Stomach (tissue), 9 donors: Measurements from ENCODE around the gene USP35. TPM values are rescaled to one million over a fixed set of nuclear protein-coding genes. Genes with fewer than 3 reads are reported as not detected.

Experiments used
- DNase-seq, 2 donors: peaks; one replicate each; pipeline versions ENCODE4 v3.0.0 to v3.0.0-alpha.2; 2013 to 2019
- H3K27ac ChIP-seq, 5 donors: fragments of 200-600 bp in 4 of 5; sonication (generic) in 4 of 5; one replicate each; pipeline ENCODE4 v1.5.1; 2013 to 2019; ENCODE audit warnings: mild to moderate bottlenecking in 1 of 5, moderate library complexity in 1 of 5
- H3K27me3 ChIP-seq, 3 donors: fragments of 200-600 bp; sonication (generic); one replicate each; pipeline ENCODE4 v1.5.1; 2017 to 2019; ENCODE audit warnings: mixed run types in 1 of 3
- H3K36me3 ChIP-seq, 4 donors: fragments of 200-600 bp; sonication (generic); 1 replicate in 3 of 4; 2 replicates in 1 of 4; pipeline ENCODE4 v1.5.1; 2016 to 2019
- H3K4me1 ChIP-seq, 4 donors: fragments of 200-600 bp; sonication (generic); one replicate each; pipeline ENCODE4 v1.5.1; 2016 to 2019
- H3K4me3 ChIP-seq, 4 donors: fragments of 200-600 bp; sonication (generic) in 3 of 4; one replicate each; pipeline ENCODE4 v1.5.1; 2016 to 2019; ENCODE audit warnings: mild to moderate bottlenecking in 1 of 4
- H3K9me3 ChIP-seq, 4 donors: fragments of 200-600 bp; sonication (generic); one replicate each; pipeline ENCODE4 v1.5.1; 2016 to 2019
- EP300 ChIP-seq: sonication (generic); formaldehyde crosslinking; IDR thresholded peaks from one replicate; pipeline ENCODE4 v1.6.1; 2017; ENCODE audit warnings: antibody characterized with exemption
- POLR2A ChIP-seq, 4 donors: fragments of 450-650 bp; IDR thresholded peaks; one replicate each; pipeline ENCODE4 v1.6.1; 2016; ENCODE audit warnings: antibody characterized with exemption in 4 of 4, control low read depth in 2 of 4, mild to moderate bottlenecking in 1 of 4, moderate library complexity in 1 of 4
- POLR2AphosphoS5 ChIP-seq, 3 donors: sonication (generic); formaldehyde crosslinking; IDR thresholded peaks; one replicate each; pipeline ENCODE4 v1.6.1; 2016; ENCODE audit warnings: antibody characterized with exemption in 3 of 3
- WGBS, 5 donors: extraction: QIAGEN DNeasy Blood & Tissue Kit in 3 of 5; methylation state at CpG; one replicate each; pipeline versions ENCODE4 v1.1.5 to v1.1.7; 2013 to 2018; 5-methylcytosine and 5-hydroxymethylcytosine counted together
- intact Hi-C: fragments of 100-400 bp; cut with DNase I; formaldehyde crosslinking; loops from one replicate; pipeline ENCODE4 v1.15.1; 2023; ENCODE audit warnings: low total_unique reads
- polyA plus RNA-seq, 3 donors: library from polyadenylated mRNA; stranded (reverse); fragments of 200-250 nt; gene quantifications; one replicate each; pipeline ENCODE4 v1.2.3, GENCODE V29; 2013
- total RNA-seq, 5 donors: library from RNA; depleted of rRNA; stranded (reverse); fragments of >200 nt; gene quantifications; one replicate each; pipeline versions ENCODE4 v1.1.0 to v1.2.3, GENCODE V29; 2014 to 2016
- TF ChIP-seq, protein P1 (sequence below), 7 experiments: fragments of 450-650 bp in 4 of 7; fragments of 200-600 bp in 3 of 7; sonication (generic) in 3 of 7; IDR thresholded peaks; one replicate each; pipeline ENCODE4 v1.5.1; 2016 to 2019; ENCODE audit warnings: antibody characterized with exemption in 7 of 7, control low read depth in 2 of 7, mild to moderate bottlenecking in 1 of 7
- donor health status: healthy with polysubstance abuse.
- donor health status: Bipolar disorder and iron deficiency.
- donor health status: healthy.

Gene USP35
- total and polyA plus RNA-seq, 8 donors, result 0.61 to 68.4 (median 4.9) TPM

DNA sequence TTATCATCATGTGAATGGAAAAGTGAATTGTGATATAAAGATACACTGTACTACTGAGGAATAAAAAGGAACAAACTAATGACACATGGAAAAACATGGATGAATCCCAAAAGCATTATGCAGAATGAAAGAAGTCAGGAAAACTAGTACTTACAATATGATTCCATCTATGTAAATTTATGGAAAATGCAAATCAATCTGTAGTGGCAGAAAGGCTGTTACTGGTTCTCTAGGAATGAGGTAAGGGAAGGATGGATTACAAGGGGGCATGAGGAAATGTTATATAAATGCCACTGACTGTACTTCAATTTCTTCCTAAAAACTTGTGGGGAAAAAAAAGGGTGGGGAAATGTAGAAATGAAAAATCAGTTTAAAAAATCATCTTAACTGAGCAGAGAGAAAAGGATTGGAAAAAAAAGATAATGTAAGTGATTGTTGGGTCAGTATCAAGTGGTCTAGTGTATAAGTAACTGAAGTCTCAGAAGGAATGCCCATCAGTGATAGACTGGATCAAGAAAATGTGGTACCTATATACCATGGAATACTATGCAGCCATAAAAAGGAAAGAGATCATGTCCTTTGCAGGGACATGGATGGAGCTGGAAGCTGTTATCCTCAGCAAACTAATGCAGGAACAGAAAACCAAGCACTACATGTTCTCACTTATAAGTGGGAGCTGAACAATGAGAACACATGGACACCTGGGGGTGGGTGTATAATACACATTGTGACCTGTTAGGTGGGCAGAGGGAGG is 48.8 kb downstream of the USP35 start:
- no peaks in the 10 kb centered on the region for H3K4me1 ChIP-seq
- no peaks in the 10 kb centered on the region for H3K27me3 ChIP-seq
- no peak overlapping the region for H3K4me3 ChIP-seq
- peaks cover 0 to 9% (median 2%) of the 10 kb centered on the region in 4 donors for H3K9me3 ChIP-seq
- intact Hi-C loops, result no loop called here
- DNase-seq, result no peak
- no peaks in the 10 kb centered on the region for H3K36me3 ChIP-seq
- no peak overlapping the region for H3K27ac ChIP-seq
- no peak for TF ChIP-seq EP300
- TF ChIP-seq POLR2A (IDR thresholded peaks at IDR 0.05), result no peak
- no peak for TF ChIP-seq POLR2AphosphoS5 (IDR thresholded peaks at IDR 0.05)
- TF ChIP-seq, protein P1, sequence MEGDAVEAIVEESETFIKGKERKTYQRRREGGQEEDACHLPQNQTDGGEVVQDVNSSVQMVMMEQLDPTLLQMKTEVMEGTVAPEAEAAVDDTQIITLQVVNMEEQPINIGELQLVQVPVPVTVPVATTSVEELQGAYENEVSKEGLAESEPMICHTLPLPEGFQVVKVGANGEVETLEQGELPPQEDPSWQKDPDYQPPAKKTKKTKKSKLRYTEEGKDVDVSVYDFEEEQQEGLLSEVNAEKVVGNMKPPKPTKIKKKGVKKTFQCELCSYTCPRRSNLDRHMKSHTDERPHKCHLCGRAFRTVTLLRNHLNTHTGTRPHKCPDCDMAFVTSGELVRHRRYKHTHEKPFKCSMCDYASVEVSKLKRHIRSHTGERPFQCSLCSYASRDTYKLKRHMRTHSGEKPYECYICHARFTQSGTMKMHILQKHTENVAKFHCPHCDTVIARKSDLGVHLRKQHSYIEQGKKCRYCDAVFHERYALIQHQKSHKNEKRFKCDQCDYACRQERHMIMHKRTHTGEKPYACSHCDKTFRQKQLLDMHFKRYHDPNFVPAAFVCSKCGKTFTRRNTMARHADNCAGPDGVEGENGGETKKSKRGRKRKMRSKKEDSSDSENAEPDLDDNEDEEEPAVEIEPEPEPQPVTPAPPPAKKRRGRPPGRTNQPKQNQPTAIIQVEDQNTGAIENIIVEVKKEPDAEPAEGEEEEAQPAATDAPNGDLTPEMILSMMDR (IDR thresholded peaks at IDR 0.05), result no peak

DNA sequence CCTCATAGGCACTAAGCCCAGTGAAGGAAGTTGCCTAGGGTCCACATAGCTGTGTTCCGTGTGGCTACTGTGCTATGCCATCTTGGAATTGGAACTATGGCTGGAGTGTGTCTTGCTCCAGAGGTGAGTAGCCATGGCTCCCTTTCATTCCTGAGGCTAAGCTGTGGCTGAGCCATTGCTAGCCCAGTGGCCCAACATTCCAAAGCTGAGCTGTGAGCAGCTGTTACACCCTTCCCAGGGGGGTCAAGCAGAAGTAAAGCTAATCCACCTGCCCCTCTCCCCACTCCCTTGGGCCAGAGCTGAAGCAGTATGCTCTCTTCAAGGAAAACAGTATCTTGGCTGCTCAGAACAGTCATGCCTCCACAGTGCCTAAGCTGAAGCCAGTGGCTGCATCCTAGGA is 51.1 kb downstream of the USP35 start:
- TF ChIP-seq EP300, result no peak
- TF ChIP-seq, protein P1 (IDR thresholded peaks at IDR 0.05), result no peak
- TF ChIP-seq POLR2A (IDR thresholded peaks at IDR 0.05), result no peak
- H3K36me3 ChIP-seq, result no peaks in the 10 kb centered on the region
- peaks cover 0 to 3% (median 0%) of the 10 kb centered on the region in 4 donors for H3K4me1 ChIP-seq
- 88 to 100% (median 100%) methylated on average over 1 of the region's 1 CpG for WGBS, 5 donors
- no peaks in the 10 kb centered on the region for H3K27me3 ChIP-seq
- no peak for DNase-seq
- H3K4me3 ChIP-seq, result no peak overlapping the region
- H3K27ac ChIP-seq, result no peak overlapping the region
- intact Hi-C loops, result no loop called here
- peaks cover 0 to 9% (median 2%) of the 10 kb centered on the region in 4 donors for H3K9me3 ChIP-seq

DNA sequence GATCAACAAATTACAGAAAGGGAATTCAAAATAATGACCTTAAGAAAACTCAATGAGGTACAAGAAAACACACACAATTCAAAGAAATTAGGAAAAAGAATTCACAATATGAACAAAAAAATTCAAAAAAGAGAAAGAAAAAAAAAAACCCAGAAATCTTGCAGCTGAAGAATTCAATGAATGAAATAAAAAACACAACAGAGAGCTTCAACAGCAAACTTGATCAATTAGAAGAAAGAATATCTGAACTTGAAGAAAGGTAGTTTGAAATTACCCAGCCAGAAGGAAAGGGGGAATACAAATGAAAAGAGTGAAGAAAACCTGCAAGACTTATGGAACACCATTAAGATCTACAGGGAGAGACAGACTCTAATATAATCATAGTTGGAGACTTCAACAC is 52.8 kb downstream of the USP35 start:
- intact Hi-C loops, result no loop called here

DNA sequence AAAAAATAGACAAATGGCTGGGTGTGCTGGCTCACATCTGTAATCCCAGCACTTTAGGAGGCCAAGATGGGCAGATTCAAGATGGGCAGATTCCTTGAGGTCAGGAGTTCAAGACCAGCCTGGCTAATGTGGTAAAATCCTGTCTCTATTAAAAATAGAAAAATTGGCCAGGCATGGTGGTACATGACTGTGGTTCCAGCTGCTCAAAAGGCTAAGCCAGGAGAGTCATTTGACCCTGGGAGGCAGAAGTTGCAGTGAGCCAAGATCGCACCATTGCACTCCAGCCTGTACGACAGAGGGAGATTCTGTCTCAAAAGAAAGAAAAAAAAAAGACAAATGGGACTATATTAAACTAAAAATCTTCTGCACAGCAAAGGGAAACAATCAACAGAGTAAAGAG is 55.4 kb downstream of the USP35 start:
- no peak for DNase-seq
- Histone ChIP-seq H3K4me1 (peaks cover 0 to 6% (median 0%) of the 10 kb centered on the region in 4 donors), H3K27me3 (no peaks in the 10 kb centered on the region), H3K4me3 (no peak overlapping the region), H3K9me3 (peaks cover 0 to 9% (median 2%) of the 10 kb centered on the region in 4 donors), H3K27ac (no peak overlapping the region), H3K36me3 (peaks cover 0 to 28% (median 26%) of the 10 kb centered on the region in 4 donors)
- 74 to 84% (median 77%) methylated on average over 2 of the region's 2 CpGs for WGBS, 5 donors
- TF ChIP-seq EP300, result no peak
- intact Hi-C loops, result no loop called here

More for the DNA sequence above, 52.8 kb downstream of the USP35 start:
- peaks cover 0 to 6% (median 4%) of the 10 kb centered on the region in 4 donors for H3K36me3 ChIP-seq
- no peaks in the 10 kb centered on the region for H3K27me3 ChIP-seq
- peaks cover 0 to 6% (median 0%) of the 10 kb centered on the region in 4 donors for H3K4me1 ChIP-seq
- peaks cover 0 to 9% (median 2%) of the 10 kb centered on the region in 4 donors for H3K9me3 ChIP-seq
- no peak for TF ChIP-seq POLR2A (IDR thresholded peaks at IDR 0.05)
- TF ChIP-seq, protein P1 (IDR thresholded peaks at IDR 0.05), result no peak
- TF ChIP-seq EP300, result no peak
- no peak overlapping the region for H3K27ac ChIP-seq
- DNase-seq, result no peak
- H3K4me3 ChIP-seq, result no peak overlapping the region
